HG03025 (cell line): ENCODE results near the gene MYH14.
"Not testable (repeated sequence)": the region's sequence is repeated elsewhere in the genome, so short reads cannot be mapped to it uniquely, and the experiment has no call there.

ENCODE experiments used
- ATAC-seq: cut with Tn5 transposase; IDR thresholded peaks from one replicate; pipeline ENCODE4 v1.9.1; 2021; ENCODE audit warnings: mild to moderate bottlenecking, moderate library complexity; ENCODE audit not compliant: unreplicated experiment, low FRiP score

Gene MYH14

DNA sequence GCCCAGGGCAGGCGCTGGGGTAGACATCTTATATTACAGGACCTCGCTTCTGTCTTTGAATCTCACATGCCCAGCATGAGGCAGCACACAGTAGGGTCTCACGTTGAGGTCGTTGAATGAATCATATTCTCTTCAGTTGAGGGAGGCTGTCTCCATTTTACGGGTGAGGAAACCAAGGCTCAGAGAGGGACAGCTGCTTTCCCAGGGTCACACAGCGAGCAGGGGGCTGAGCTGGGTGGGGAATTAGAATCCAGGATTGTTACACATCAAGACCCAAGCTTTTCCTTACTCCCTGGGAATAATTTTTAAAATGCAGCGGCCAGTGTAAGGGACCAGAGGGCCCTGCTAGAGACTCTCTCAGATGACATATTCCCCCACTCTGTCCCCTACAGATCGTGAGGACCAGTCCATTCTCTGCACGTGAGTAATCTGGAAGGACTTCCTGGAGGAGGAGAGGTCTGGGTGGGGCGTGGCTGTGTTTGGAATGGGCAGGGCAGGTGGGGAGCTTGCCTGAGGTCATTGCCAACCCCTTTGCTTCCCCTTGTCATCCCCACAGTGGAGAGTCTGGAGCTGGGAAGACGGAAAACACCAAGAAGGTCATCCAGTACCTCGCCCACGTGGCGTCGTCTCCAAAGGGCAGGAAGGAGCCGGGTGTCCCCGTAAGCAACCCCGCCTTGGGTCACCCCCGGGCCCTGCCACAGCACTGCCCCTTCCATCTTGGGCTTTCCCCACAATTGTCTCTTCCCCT is 19.4 kb downstream of the MYH14 start:
- ATAC-seq, result no peak

DNA sequence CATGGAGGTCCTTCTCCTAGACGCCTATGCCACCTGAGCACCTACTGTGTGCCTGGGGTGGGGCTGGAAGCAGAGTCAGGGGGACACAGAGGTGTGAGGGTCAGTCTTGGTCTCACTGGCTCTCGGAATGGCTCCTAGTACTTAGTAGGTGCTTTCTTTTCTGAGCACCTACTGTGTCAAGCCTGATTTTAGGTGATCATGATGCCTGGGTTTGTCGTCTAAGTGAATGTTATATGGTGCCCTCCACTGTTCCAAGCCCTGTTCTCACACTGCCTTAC is 20.0 kb downstream of the MYH14 start:
- no peak for ATAC-seq

DNA sequence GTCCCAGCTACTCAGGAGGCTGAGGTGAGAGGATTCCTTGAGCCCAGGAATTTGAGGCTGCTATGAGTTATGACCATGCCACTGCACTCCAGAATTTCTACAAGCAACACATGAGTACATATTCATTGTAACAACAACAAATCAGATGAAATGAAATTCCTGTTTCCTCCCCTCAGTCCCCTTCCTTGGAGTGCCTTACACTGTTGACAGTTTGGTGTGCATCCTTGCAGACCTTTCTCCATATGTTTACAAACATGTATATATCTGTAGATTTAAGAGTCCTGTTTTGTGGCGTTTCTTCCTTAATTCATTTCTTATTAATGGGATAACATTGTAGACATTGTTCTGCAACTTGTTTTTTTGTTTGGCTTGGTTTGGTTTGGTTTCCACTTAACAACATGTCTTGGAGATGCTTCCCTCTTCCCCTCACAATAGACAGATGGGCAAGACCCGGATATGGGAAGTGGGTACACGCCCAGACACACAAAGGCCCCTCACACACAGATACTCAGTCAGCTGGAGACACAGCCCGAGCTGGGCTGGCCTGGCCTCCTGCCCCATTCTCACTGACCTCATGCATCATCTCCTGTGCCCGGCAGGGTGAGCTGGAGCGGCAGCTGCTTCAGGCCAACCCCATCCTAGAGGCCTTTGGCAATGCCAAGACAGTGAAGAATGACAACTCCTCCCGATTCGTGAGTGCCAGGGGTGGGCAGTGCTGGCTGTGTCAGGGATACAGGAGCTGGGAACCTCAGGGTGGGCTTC is 21.7 kb downstream of the MYH14 start:
- ATAC-seq, result no peak

DNA sequence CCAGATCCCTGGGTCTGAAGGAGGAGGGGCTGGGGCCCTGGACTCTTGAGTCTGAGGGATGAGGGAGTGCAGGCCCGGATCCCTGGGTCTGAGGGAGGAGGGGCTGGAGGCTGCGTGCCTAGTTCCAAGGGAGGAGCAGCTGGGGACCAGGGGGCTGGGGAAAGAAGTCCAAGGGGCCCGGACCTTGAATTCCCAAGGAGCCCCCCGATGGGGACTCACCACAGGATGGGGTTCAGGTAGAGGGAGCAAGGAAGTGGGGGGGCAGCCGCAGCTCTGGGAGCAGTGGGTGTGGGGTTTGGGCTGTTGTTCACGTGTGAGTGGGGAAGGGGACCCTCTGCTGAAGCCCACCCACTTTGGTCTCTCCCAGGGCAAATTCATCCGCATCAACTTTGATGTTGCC is 23.1 kb downstream of the MYH14 start:
- no peak for ATAC-seq

DNA sequence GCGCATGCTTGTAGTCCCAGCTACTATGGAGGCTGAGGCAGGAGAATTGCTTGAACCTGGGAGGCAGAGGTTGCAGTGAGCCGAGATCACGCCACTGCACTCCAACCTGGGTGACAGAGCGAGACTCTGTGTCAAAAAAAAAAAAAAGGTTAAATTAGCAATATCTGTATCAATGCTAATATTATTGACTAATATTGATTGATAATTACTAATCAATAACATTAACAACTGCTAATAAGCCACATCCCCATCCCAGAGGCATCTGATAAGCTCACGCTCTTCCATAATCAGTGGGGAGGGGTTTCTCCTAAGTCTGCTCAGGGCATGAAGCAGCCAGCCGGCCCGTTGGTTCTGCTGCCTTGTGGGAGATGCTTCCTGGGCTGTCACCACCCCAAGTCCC is 24.7 kb downstream of the MYH14 start:
- not testable (repeated sequence) for ATAC-seq

DNA sequence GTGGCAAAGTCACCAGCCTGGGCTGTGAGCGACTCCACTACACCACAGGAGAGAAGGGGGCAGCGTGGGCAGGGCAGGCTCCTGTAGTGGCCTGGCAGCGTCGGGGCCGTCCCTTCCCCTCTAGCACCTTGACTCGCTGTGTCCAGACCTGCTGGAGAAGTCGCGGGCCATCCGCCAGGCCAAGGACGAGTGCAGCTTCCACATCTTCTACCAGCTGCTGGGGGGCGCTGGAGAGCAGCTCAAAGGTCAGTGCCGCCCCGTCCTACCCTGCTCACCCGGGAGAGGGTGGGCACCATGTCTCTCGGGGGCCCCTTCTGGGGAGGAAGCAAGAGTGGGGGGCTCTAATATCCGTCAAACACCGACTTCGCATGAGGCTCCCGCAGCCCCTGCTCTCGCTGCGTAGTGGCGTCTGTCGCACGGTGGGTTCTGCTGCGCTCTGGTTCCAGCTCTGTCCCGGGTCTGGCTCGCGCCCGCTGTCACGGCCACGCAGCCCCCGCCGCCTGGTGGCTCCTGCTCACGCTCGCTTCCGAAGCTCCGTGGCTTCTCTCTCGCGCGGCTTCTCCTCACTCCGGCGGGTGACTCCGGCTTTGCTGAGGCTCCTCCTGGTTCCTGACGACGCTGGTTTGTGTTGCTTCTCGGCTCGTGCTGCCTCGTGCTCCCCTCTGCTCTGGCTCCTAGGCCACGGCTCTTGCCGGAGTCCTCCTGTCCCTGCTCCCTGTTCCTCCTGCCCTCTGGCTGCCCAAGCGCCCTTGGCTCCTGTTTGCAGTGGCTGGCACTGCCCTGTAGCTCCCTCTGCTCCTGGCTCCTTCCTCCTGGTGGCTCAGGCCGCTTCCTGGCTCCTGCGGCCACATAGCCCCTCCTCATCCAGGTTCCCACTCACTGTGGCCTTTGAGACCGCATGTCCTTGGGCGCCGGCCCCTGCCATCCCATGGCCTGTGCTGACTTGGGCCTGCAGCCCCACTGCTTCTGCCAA is 27.2 kb downstream of the MYH14 start:
- no peak for ATAC-seq

DNA sequence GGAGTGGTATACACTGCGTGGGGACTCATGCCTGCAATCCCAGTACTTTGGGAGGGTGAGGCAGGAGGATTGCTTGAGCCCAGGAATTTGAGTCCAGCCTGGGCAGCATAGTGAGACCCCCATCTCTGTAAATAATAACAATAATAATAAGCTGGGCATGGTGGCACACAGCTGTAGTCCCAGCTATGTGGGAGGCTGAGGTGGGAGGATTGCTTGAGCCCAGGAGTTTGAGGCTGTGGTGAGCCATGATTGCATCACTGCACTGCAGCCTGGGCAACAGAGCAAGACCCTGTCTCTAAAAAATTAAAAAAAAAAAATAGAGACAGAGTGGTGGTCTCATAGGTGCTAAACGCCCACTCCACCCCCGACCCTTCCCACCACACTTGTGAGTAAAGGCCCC is 28.0 kb downstream of the MYH14 start:
- ATAC-seq, result not testable (repeated sequence)

DNA sequence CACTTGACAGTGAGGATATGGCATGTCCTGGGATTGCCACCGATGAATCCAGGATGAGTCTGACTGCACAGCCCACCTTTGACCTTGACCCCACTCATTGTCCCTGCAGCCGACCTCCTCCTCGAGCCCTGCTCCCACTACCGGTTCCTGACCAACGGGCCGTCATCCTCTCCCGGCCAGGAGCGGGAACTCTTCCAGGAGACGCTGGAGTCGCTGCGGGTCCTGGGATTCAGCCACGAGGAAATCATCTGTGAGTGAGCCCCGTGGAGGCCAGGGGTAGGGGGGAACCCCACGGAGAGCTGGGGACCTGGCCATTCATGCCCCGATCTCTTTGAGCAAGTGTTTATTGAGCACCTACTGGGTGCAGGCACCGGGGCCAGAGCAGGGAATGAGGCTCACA is 28.4 kb downstream of the MYH14 start:
- no peak for ATAC-seq

DNA sequence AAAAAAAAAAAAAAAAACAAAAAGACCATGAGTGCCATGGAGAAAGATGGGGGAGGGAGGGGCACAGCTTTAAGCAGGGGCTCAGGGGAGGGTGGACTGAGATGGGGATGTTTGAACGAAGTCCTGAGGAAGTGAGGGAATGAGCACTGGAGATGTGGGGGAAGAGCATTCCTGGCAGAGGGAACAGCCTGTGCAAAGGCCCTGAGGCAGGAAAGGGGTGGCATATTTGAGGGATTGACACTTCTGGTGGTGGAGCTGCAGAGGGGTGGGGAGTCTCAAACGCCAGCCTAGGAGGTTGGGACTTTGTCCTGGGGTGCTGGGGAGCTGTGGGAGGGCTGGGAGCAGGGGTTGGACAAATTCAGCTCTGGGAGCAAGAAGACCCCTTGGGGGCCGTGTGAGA is 29.2 kb downstream of the MYH14 start:
- no peak for ATAC-seq

DNA sequence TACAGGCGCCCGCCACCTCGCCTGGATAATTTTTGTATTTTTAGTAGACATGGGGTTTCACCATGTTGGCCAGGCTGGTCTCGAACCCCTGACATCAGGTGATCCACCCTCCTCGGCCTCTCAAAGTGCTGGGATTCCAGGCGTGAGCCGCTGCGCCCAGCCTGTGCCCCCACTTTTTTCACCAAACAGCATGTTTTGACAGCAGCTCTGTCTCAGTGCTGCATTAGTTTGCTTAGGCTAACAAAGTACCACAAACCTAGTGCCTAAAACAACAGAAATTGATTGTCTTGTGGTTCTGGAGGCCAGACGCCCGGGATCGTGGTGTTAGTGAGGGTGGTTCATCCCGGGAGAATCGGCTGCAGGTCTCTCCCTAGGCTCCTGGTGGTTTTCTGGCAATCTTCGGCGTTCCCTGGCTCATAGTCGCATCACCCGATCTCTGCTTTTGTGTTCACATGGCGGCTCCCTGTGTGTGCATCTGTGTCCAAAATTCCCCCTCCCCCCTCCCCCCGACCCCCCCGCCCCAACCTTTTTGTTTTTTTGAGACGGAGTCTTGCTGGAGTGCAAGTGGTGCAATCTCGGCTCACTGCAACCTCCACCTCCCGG is 30.0 kb downstream of the MYH14 start:
- ATAC-seq, result no peak

DNA sequence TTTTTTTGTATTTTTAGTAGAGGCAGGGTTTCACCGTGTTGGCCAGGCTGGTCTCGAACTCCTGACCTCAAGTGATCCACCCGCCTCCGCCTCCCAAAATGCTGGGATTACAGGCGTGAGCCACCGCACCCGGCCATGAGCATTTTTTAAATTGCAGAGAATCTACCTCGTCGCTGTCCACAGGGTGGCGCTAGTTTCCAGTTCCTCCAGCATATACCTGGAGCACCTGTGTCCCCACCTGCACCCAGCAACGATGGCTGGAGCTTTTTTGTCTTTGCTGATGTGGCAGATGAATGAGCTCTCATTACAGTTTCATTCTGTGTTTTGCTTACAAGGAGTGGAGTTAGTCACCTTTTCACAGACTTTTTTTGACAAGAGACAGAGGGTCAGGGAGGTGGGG is 34.1 kb downstream of the MYH14 start:
- not testable (repeated sequence) for ATAC-seq

DNA sequence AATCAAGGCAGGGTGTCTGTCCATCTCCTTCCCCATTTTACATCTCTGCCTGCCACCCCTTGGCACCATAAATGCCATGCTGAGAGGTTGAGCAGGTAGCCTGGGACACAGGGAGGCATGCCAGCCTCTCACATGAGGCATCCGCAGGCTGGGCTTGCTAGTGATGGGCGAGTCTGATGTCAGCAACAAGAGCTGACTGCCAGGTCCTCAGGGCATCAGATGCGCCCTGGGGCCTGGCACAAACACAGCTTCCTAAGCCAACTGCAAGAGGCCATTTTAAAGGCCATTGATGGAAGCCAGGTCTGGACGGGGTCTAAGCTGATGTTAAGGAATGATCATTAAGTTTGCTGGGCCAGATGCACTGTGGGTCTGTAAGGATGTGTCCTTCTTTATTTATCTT is 34.6 kb downstream of the MYH14 start:
- ATAC-seq, result no peak

DNA sequence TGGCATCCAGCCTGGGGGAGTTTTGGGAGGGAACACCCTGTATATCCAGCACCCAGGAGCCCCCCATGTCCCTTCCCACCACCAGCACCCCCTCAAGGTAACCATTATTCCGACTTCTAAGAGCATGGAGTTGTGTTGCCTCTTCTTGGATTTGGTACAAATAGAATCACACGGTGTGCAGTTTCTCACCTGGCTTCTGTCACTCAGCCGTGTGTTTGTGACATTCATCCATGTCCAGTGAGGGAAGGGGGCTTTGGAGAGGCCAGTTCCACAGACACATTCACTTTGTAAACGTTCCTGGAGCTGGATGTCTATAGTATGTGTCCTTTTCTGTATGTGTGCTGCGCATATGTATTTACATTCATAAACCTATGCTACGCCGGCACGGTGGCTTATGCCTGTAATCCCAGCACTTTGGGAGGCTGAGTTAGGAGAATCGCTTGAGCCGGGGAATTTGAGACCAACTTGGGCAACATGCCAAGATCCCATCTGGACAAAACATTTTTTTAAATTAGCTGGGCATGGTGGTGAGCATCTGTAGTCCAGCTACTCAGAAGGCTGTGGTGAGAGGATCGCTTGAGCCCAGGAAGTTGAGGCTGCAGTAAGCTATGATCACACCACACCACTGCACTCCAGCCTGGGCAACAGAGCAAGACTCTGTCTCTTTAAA is 36.6 kb downstream of the MYH14 start:
- no peak for ATAC-seq

DNA sequence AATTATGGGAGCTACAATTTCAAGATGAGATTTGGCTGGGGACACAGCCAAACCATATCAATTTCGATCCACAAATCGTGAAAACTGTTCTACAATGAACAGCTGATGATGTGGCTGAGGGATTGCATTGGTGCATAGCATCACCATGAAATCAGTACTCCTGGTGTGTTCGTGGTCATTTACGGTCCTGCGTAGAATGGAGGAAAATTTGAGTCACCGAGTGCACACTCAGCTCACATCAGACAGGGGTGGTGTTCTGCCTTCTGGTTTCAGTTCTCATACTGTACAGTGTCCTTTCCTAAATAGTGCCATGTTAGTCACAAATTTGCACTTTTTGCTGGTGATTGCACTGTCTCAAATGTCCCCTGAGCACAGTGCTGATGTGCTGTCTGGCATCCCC is 39.2 kb downstream of the MYH14 start:
- ATAC-seq, result no peak

DNA sequence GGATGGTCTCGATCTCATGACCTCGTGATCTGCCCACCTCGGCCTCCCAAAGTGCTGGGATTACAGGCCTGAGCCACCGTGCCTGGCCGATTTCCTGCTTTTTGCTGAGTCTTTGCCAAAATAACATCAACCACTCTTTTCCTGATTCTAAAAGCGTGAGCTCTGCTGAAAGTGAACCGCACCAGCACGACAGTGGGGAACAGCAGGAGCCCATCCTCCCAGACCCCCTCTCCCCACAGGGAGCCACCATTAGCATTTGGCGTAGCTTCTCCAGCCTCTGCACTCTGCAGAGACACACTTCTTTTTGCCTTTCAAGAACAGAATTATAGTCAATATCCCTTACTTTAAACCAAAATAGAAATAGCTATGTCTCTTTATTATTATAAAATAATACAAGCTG is 41.3 kb downstream of the MYH14 start:
- ATAC-seq, result no peak

DNA sequence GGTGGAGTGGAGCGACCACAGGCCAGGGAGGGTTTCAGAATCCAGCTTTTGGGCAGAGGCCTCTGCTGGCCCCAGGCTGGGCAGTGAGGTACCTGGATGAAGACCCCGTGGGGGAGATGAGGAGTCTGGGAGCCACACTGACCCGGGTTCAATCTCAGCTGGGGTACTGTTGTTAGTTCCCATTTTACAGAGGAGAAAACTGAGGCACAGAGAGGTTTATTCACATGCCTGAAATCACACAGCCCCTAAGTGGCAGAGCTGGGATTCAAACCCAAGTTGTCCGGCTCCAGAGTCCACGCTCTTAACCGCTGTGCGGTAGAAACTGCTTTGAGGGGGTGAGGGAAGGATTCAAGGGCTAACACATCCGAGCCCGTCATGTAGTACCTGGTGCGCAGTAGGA is 45.0 kb downstream of the MYH14 start:
- ATAC-seq, result no peak

DNA sequence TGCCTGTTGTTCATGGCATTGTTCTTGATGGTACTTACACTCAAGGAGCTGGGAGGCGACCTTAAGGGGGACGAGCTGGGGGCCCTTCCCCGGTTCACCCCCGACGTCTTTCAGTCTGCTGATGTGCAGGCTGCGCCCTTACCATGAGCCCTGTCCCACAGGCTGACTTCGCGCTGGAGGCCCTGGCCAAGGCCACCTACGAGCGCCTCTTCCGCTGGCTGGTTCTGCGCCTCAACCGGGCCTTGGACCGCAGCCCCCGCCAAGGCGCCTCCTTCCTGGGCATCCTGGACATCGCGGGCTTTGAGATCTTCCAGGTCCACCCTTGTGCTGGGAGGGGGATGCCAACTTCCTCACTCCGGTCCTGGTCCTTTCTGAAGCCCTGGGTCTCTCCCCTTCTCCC is 45.4 kb downstream of the MYH14 start:
- no peak for ATAC-seq

DNA sequence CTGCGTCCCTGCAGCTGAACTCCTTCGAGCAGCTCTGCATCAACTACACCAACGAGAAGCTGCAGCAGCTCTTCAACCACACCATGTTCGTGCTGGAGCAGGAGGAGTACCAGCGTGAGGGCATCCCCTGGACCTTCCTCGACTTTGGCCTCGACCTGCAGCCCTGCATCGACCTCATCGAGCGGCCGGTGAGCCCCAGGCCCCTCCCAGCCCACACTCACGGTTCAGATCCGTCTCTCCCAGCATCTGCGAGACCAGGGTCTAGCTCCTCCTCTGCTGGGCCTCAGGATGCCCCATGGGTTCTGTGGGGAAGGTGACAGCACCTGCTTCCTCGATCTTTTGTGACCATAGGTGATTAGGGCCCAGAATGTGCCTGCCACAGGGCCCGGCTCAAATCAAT is 46.2 kb downstream of the MYH14 start:
- ATAC-seq, result no peak

DNA sequence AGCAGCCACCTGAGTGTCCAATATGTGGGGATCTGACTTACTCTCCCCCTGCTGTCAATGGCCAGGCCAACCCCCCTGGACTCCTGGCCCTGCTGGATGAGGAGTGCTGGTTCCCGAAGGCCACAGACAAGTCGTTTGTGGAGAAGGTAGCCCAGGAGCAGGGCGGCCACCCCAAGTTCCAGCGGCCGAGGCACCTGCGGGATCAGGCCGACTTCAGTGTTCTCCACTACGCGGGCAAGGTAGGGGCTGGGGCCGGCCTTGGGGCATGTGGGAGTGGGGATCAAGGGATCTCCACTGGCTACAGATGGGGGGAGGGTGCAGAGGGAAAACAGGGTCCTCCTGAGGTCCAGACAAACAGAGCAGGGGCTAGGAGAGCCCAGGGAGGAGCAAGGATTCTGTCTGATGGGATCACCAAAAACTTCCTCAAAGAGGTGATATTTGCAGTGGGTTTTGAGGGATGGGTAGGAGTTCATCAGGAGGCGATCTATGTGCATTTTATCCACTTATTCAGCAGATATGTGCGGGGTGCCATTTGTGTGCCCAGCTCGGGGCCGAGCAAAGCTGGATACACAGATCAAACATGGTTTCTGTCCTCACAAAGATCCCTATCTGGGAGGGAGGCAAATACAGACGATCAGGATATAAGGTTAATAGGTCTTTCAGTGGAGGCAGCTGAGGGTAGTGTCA is 47.2 kb downstream of the MYH14 start:
- ATAC-seq, result no peak
